ENCODE measurements around the gene MAP7D3. TPM values are rescaled to one million over a fixed set of nuclear protein-coding genes. Genes with fewer than 3 reads are reported as not detected.
A peak's percentile ranks its signal among the peaks of the same experiment; 100 is the strongest.
"Not testable (repeated sequence)": the region's sequence is repeated elsewhere in the genome, so short reads cannot be mapped to it uniquely, and the experiment has no call there.

MAP7D3 gene
- total and polyA plus RNA-seq, 2 of the 4 experiments (the other 2 are of a cell fraction) = 10.0 to 23.8 TPM

DNA sequence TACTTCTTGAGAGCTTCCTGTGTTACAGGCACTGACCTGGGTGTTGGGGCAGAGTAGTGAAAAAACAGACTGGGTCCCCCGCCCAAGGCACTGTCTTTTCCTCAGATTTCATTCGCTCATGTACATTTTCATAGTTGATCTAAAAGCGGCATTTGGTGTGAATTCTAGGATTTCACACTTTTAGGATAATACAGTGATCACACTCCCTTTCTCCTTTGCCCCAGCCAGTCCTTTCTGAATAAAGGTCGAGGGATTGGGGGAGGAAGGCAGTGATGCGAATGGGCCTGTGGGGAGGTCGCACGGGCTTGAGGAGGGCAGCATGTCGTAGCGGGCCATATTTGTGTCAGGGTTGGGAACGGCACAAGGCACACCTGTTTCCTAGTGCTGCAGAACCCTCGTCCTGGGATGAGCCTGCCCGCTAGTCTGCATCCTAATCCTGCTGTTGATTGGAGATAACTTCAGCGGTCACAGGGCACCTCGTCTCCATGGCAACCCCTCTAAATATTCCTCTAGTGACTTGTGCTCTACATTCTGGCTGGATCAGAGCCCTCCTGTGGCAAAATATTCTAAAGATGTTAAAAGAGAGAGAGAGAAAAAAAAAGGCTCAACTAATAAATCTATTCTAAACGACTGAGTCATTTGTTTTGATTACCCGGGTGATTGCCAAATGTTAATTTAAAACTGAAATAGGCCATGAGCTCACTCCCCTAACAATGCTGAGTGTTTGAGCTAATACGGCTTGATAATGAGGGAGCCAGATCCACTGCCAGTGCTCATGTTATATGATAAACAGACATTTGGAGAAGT is 82.1 kb downstream of the MAP7D3 start (continued):
- TF ChIP-seq BHLHE40 (IDR thresholded peaks at IDR 0.05; ENCODE audit: low read depth, low read length) (peak; percentile 47; the same call in 1 of the 2 replicates), CHD1 (IDR thresholded peaks at IDR 0.05; ENCODE audit: low read depth, low read length) (no peak), NFE2L2 (IDR thresholded peaks at IDR 0.05; ENCODE audit: low read depth, low read length) (peak; percentile 54; the same call in 1 of the 2 replicates), MAFK (IDR thresholded peaks at IDR 0.05; ENCODE audit: low read depth, low read length) (no peak)

DNA sequence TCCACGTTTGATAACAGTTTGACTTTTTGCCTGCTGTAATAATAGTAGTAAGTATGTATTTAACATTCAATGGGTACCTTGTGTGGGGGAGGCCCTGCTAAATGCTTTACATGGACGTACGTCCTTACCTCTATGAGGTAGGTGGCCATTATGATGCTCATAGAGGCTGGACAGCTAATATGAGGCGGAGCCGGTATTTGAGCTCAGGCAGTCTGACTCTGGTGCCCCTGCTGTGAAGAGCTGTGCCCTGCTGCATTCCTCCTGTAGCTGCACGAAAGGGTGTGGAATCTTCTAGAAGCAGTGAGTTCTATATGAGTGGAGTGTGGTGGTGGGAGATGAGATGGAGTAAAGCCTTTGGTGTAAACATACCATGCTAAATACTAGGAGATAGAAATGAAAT is 83.2 kb downstream of the MAP7D3 start:
- peaks cover 20% of the 10 kb centered on the region for H3K4me1 ChIP-seq (ENCODE audit: control insufficient read depth, insufficient read depth, low read length)
- WGBS, 2 experiments (ENCODE audit: extremely low coverage in 2 of 2, insufficient read length in 1 of 2) = 80% methylated on average over 2 of the region's 6 CpGs; no CpG with 5 or more reads in 1 of the 2 experiments

More for the DNA sequence above, 83.2 kb downstream of the MAP7D3 start:
- intact Hi-C loops (cut with micrococcal nuclease) = loop anchor here (2.0 kb wide), 2 partner anchors 35 to 99 kb away; no protein-coding TSS in a partner anchor
- DNase-seq; H3K36me3 ChIP-seq (ENCODE audit: control insufficient read depth, insufficient read depth, low read length); H2AK9ac ChIP-seq (replicated peaks; ENCODE audit: low read depth, low read length, poor library complexity); H4K20me1 ChIP-seq (ENCODE audit: insufficient read depth, low read length); H3K4me2 ChIP-seq (ENCODE audit: low read depth, low read length); H3K56ac ChIP-seq (ENCODE audit: extremely low read depth, insufficient read depth, low read length); H4K5ac ChIP-seq (ENCODE audit: low read depth, low read length); H3K23ac ChIP-seq (ENCODE audit: low read depth, low read length); H2BK15ac ChIP-seq (ENCODE audit: low read depth, low read length); H3K4me3 ChIP-seq (ENCODE audit: insufficient read depth, low read depth, low read length); dilution Hi-C loops (cut with HindIII; ENCODE audit: low sequenced_read_pairs, unreplicated experiment); ATAC-seq (ENCODE audit: low read depth); BruUV-seq (replicated peaks); in situ Hi-C loops (cut with MboI; ENCODE audit: low sequenced_read_pairs); H2AFZ ChIP-seq (replicated peaks; ENCODE audit: low read length, poor library complexity); H4K91ac ChIP-seq (ENCODE audit: insufficient read depth, low read depth, low read length); H2BK5ac ChIP-seq (ENCODE audit: low read depth, low read length, poor library complexity, severe bottlenecking); H4K8ac ChIP-seq (ENCODE audit: low read depth in 2 of 2, low read length in 2 of 2); CTCF ChIA-PET; POLR2A ChIA-PET (ENCODE audit: unreplicated experiment); H3K9me3 ChIP-seq (ENCODE audit: control insufficient read depth, insufficient read depth, low read length); H3K4ac ChIP-seq (ENCODE audit: low read depth, low read length); H3K27ac ChIP-seq (ENCODE audit: insufficient read depth, low read length); H2AK5ac ChIP-seq (ENCODE audit: low read depth, low read length); H3K18ac ChIP-seq (ENCODE audit: low read depth, low read length); H3K14ac ChIP-seq (replicated peaks; ENCODE audit: low read depth, low read length); H3K27me3 ChIP-seq (ENCODE audit: control insufficient read depth, insufficient read depth, low read length); H2BK20ac ChIP-seq (ENCODE audit: low read depth, low read length); H3K9me1 ChIP-seq (ENCODE audit: insufficient read depth, low read length); H3K9ac ChIP-seq (ENCODE audit: low read depth, low read length): not testable (repeated sequence)
- H3K79me1 ChIP-seq (ENCODE audit: low read depth in 1 of 2, low read length in 2 of 2) = peaks cover 3 to 15% of the 10 kb centered on the region in 2 experiments; a peak in 2 of 4 replicates
- 0 out of 2 replicates have a peak overlapping the region, but pooled peaks have one; percentile 12 for H2BK120ac ChIP-seq (ENCODE audit: low read depth, low read length)
